Astrocyte (in vitro differentiated cells and primary cell): ENCODE data around the gene ZNF837. TPM values are rescaled to one million over a fixed set of nuclear protein-coding genes. Genes with fewer than 3 reads are reported as not detected.

Source experiments
- DNase-seq: peaks from one replicate; pipeline ENCODE4 v3.0.0-alpha.2; 2010; ENCODE audit warnings: low read depth
- FAIRE-seq: peaks from 2 replicates; lab custom pipeline; 2011; peaks lifted over from hg19 to GRCh38; lab: Jason Lieb, UNC
- H2AFZ ChIP-seq: 2 replicates; pipeline ENCODE4 v1.6.0; 2012; ENCODE audit warnings: low read depth, low read length, inconsistent platforms
- H3K27ac ChIP-seq: 2 replicates; pipeline ENCODE4 v1.5.1; 2011; ENCODE audit warnings: low read depth, low read length, inconsistent platforms
- H3K27me3 ChIP-seq: 2 replicates; pipeline ENCODE4 v1.6.0; 2011; ENCODE audit warnings: low read length, inconsistent platforms; ENCODE audit not compliant: insufficient read depth
- H3K36me3 ChIP-seq: 2 replicates; pipeline ENCODE4 v1.5.1; 2011; ENCODE audit warnings: low read length, inconsistent platforms; ENCODE audit not compliant: insufficient read depth
- H3K4me1 ChIP-seq: 2 replicates; pipeline ENCODE4 v1.5.1; 2011; ENCODE audit warnings: low read length, inconsistent platforms; ENCODE audit not compliant: insufficient read depth
- H3K4me2 ChIP-seq: 2 replicates; pipeline ENCODE4 v1.6.0; 2012; ENCODE audit warnings: low read length, inconsistent platforms
- H3K4me3 ChIP-seq: 2 replicates; pipeline ENCODE4 v1.5.1; 2011; ENCODE audit warnings: low read depth, mild to moderate bottlenecking, low read length, inconsistent platforms; ENCODE audit not compliant: insufficient read depth
- H3K79me2 ChIP-seq: 2 replicates; pipeline ENCODE4 v1.6.0; 2012; ENCODE audit warnings: mild to moderate bottlenecking, low read length, inconsistent platforms; ENCODE audit not compliant: insufficient read depth
- H3K9ac ChIP-seq: 2 replicates; pipeline ENCODE4 v1.6.0; 2012; ENCODE audit warnings: mild to moderate bottlenecking, low read length, inconsistent platforms
- H3K9me3 ChIP-seq: 2 replicates; pipeline ENCODE4 v1.5.1; 2012; ENCODE audit warnings: low read depth, mild to moderate bottlenecking, low read length, inconsistent platforms; ENCODE audit not compliant: insufficient read depth
- H4K20me1 ChIP-seq: 2 replicates; pipeline ENCODE4 v1.6.0; 2012; ENCODE audit warnings: low read length, inconsistent platforms; ENCODE audit not compliant: insufficient read depth
- H3K27ac Mint-ChIP-seq: one replicate; pipeline ENCODE4 v1.8.0; 2021; ENCODE audit warnings: mild to moderate bottlenecking, mixed read lengths; ENCODE audit not compliant: unreplicated experiment
- H3K27me3 Mint-ChIP-seq: one replicate; pipeline ENCODE4 v1.8.0; 2021; ENCODE audit warnings: low read depth, mixed read lengths; ENCODE audit not compliant: unreplicated experiment
- H3K36me3 Mint-ChIP-seq: one replicate; pipeline ENCODE4 v1.8.0; 2021; ENCODE audit warnings: low read depth, mixed read lengths; ENCODE audit not compliant: unreplicated experiment
- H3K4me1 Mint-ChIP-seq: one replicate; pipeline ENCODE4 v1.8.0; 2021; ENCODE audit warnings: low read depth, mixed read lengths; ENCODE audit not compliant: unreplicated experiment
- H3K4me3 Mint-ChIP-seq: one replicate; pipeline ENCODE4 v1.8.0; 2021; ENCODE audit warnings: mild to moderate bottlenecking, moderate library complexity, mixed read lengths; ENCODE audit not compliant: unreplicated experiment
- H3K9me3 Mint-ChIP-seq: one replicate; pipeline ENCODE4 v1.8.0; 2021; ENCODE audit warnings: mild to moderate bottlenecking, mixed read lengths; ENCODE audit not compliant: unreplicated experiment
- EZH2 ChIP-seq: IDR thresholded peaks from 2 replicates; pipeline ENCODE4 v1.6.1; 2012; ENCODE audit warnings: mild to moderate bottlenecking, low read length, inconsistent platforms; ENCODE audit not compliant: insufficient read depth
- total RNA-seq: library from RNA; stranded (reverse); gene quantifications from 2 replicates; pipeline ENCODE4 v1.2.1, GENCODE V29; 2021
- TF ChIP-seq, protein P1 (sequence below): IDR thresholded peaks from 2 replicates; pipeline ENCODE4 v1.5.1; 2011; ENCODE audit warnings: low read depth, mild to moderate bottlenecking, inconsistent platforms, low read length, moderate library complexity; ENCODE audit not compliant: insufficient read depth

The ZNF837 gene
- total RNA-seq, 1 donor from 2014 or later, result 2.4 TPM

DNA sequence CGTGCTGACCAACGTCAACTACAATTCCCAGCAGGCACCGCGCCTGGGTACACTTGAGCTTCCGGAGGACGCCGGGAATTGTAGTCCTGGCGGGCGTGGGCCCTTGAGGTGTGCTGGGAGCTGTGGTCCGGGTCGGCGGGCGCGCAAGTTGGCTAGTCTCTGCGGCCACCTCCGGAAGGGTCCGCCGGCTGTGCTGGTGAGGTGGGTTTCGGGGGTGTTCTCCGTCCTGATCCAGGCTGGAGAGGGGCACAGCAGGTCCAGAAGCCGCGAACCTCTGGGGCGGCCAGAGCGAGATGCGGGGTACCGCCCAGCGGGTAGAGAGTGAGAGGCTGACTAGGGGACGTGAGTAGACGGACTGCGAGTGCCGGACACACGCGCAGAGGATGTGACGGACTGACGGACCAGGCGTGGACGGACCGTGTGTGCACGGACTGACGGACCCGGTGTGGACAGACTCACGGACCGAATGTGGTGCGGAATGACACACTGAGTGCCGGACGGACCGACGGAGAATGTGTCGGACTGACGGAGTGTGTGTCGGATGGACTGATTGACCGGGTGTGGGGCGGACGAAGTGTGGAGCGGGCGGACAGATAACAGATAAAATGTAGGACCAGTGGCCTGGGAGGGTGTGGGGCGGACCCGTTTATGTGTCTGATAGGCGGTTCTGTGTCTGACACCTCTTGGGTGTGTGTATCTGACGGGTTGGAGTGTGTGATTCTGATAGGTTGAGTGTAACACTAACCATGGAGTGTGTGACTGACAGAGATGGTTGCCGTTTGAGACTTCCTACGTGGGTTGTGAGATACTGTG lies 53.7 kb downstream of the ZNF837 start, which contains the start of gene ZSCAN22:
ZSCAN22 (plus strand) TSS at position 81 of the 813 bp plus-strand sequence. CDS start 7,809 bp downstream, outside the sequence.
- Mint-ChIP-seq H3K27me3 (no peaks in the 10 kb centered on the region), H3K4me3 (no peak within 1 kb of the TSS), H3K27ac (no peak within 1 kb of the TSS), H3K36me3 (peaks cover 6% of the 10 kb centered on the region), H3K9me3 (no peaks in the 10 kb centered on the region), H3K4me1 (peaks cover 7% of the 10 kb centered on the region)
- Histone ChIP-seq H2AFZ (peak within 1 kb of the TSS; percentile 90), H3K4me1 (peaks cover 26% of the 10 kb centered on the region), H3K4me3 (peak within 1 kb of the TSS; percentile 84), H3K79me2 (peaks cover 49% of the 10 kb centered on the region), H3K4me2 (peak within 1 kb of the TSS; percentile 88), H3K27ac (peak within 1 kb of the TSS; percentile 77), H4K20me1 (peaks cover 41% of the 10 kb centered on the region), H3K9ac (peak within 1 kb of the TSS; percentile 88), H3K9me3 (no peaks in the 10 kb centered on the region), H3K27me3 (no peaks in the 10 kb centered on the region), H3K36me3 (no peaks in the 10 kb centered on the region)
- FAIRE-seq, result no peak
- no peak for TF ChIP-seq EZH2
- DNase-seq, result peak; percentile 93

DNA sequence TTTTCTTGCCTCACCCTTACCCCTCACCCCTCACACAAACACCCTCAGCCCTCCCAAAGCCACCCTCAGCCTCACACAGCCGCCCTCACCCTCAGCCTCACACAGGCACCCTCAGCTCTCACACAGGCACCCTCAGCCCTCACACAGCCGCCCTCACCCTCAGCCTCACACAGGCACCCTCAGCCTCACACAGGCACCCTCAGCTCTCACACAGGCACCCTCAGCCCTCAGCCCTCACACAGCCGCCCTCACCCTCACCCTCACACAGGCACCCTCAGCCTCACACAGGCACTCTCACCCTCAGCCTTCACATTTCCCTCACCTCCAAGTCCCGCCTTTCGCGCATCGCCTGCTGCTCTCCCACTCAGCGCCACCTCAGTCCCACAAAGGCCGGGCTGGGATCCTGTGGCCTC lies 54.3 kb downstream of the ZNF837 start:
- H3K4me2 ChIP-seq, result peak overlapping the region; percentile 88
- no peak for DNase-seq
- peak overlapping the region; percentile 90 for H2AFZ ChIP-seq
- peaks cover 44% of the 10 kb centered on the region for H4K20me1 ChIP-seq
- Mint-ChIP-seq H3K27ac (no peak overlapping the region), H3K36me3 (peaks cover 6% of the 10 kb centered on the region), H3K4me1 (peaks cover 7% of the 10 kb centered on the region), H3K27me3 (no peaks in the 10 kb centered on the region), H3K9me3 (no peaks in the 10 kb centered on the region), H3K4me3 (no peak overlapping the region)
- no peaks in the 10 kb centered on the region for H3K9me3 ChIP-seq
- FAIRE-seq, result no peak
- H3K4me3 ChIP-seq, result peak overlapping the region; percentile 84
- H3K27me3 ChIP-seq, result no peaks in the 10 kb centered on the region
- H3K27ac ChIP-seq, result peak overlapping the region; percentile 77
- H3K79me2 ChIP-seq, result peaks cover 49% of the 10 kb centered on the region
- TF ChIP-seq, protein P1, sequence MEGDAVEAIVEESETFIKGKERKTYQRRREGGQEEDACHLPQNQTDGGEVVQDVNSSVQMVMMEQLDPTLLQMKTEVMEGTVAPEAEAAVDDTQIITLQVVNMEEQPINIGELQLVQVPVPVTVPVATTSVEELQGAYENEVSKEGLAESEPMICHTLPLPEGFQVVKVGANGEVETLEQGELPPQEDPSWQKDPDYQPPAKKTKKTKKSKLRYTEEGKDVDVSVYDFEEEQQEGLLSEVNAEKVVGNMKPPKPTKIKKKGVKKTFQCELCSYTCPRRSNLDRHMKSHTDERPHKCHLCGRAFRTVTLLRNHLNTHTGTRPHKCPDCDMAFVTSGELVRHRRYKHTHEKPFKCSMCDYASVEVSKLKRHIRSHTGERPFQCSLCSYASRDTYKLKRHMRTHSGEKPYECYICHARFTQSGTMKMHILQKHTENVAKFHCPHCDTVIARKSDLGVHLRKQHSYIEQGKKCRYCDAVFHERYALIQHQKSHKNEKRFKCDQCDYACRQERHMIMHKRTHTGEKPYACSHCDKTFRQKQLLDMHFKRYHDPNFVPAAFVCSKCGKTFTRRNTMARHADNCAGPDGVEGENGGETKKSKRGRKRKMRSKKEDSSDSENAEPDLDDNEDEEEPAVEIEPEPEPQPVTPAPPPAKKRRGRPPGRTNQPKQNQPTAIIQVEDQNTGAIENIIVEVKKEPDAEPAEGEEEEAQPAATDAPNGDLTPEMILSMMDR, result no peak
- no peak for TF ChIP-seq EZH2
- peak overlapping the region; percentile 88 for H3K9ac ChIP-seq
- no peaks in the 10 kb centered on the region for H3K36me3 ChIP-seq
- peaks cover 26% of the 10 kb centered on the region for H3K4me1 ChIP-seq

DNA sequence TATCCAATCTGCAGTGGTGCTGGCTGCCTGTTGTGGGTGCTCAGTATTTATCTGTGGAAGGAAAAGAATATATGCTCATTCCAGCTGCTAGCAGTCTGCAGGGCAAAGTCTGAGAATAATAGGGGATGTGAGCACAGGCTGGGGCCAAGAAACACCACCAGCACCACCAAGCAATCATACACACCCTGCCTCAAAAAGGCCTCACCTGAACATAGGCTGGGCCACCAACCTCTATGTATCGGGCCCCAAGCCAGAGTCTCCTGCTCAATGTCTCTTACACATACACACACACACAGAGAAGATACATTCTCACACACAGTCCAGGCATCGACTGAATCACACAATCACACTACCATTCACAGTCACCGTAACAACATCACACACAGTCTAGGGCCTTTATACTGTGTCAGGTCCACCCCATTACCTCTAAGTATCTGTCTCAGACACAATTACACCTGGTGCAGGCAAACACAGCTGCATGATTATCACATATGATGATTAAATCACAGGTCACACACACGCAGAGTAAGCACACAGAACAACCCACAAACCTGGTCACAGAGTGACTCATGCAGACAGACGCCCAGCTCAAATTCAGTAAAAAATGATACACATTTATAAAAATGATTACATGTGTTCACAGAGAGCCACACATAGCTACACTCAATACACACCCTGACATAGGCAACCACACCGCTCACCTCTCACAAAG lies 55.4 kb downstream of the ZNF837 start:
- no peak overlapping the region for H3K27ac Mint-ChIP-seq
- H3K4me1 Mint-ChIP-seq, result peaks cover 3% of the 10 kb centered on the region
- FAIRE-seq, result no peak
- H3K27me3 Mint-ChIP-seq, result no peaks in the 10 kb centered on the region
- Histone ChIP-seq H3K4me3 (peak overlapping the region; percentile 84), H3K27me3 (no peaks in the 10 kb centered on the region), H3K4me1 (peaks cover 23% of the 10 kb centered on the region), H3K9ac (peak overlapping the region; percentile 88), H3K4me2 (peak overlapping the region; percentile 88), H3K27ac (no peak overlapping the region), H4K20me1 (peaks cover 47% of the 10 kb centered on the region), H3K36me3 (no peaks in the 10 kb centered on the region), H3K79me2 (peaks cover 49% of the 10 kb centered on the region), H2AFZ (no peak overlapping the region), H3K9me3 (no peaks in the 10 kb centered on the region)
- TF ChIP-seq EZH2, result no peak
- TF ChIP-seq, protein P1, result no peak
- H3K4me3 Mint-ChIP-seq, result no peak overlapping the region
- no peaks in the 10 kb centered on the region for H3K9me3 Mint-ChIP-seq
- H3K36me3 Mint-ChIP-seq, result peaks cover 6% of the 10 kb centered on the region
- DNase-seq, result peak; percentile 29
